Natural killer cell (primary cell): ENCODE measurements around the gene BGN. TPM values are rescaled to one million over a fixed set of nuclear protein-coding genes. Genes with fewer than 3 reads are reported as not detected.

Source experiments
- ATAC-seq, 3 donors: fragments of 150-1000 bp in 2 of 3; fragments of 200-7000 bp in 1 of 3; cut with Tn5 transposase; 1 replicate in 1 of 3; 2 replicates in 2 of 3; pipeline ENCODE4 v1.10.0; 2021; ENCODE audit warnings: mild to moderate bottlenecking in 2 of 3, moderate library complexity in 2 of 3
- DNase-seq, 2 donors: peaks; one replicate each; pipeline versions ENCODE4 v3.0.0 to v3.0.0-alpha.2; 2013 to 2021; ENCODE audit warnings: mixed read lengths in 1 of 2
- H3K27ac ChIP-seq: one replicate; pipeline ENCODE4 v1.5.1; 2013; ENCODE audit warnings: mild to moderate bottlenecking, low read length
- H3K27me3 ChIP-seq: one replicate; pipeline ENCODE4 v1.6.1; 2013; ENCODE audit warnings: low read length; ENCODE audit not compliant: control insufficient read depth, insufficient read depth
- H3K36me3 ChIP-seq: one replicate; pipeline ENCODE4 v1.6.1; 2013; ENCODE audit warnings: low read length; ENCODE audit not compliant: control insufficient read depth, insufficient read depth
- H3K4me1 ChIP-seq: one replicate; pipeline ENCODE4 v1.6.1; 2013; ENCODE audit warnings: low read length; ENCODE audit not compliant: control insufficient read depth, insufficient read depth
- H3K4me3 ChIP-seq: one replicate; pipeline ENCODE4 v1.5.1; 2013; ENCODE audit warnings: low read length
- H3K9me3 ChIP-seq: one replicate; pipeline ENCODE4 v1.6.1; 2013; ENCODE audit warnings: low read length; ENCODE audit not compliant: control insufficient read depth, insufficient read depth
- H3K27ac Mint-ChIP-seq, 2 donors: one replicate each; pipeline ENCODE4 v1.8.0; 2022; ENCODE audit warnings: mild to moderate bottlenecking in 2 of 2, mixed read lengths in 2 of 2, moderate library complexity in 1 of 2
- H3K27me3 Mint-ChIP-seq, 2 donors: one replicate each; pipeline ENCODE4 v1.8.0; 2022; ENCODE audit warnings: low read depth in 2 of 2, mixed read lengths in 2 of 2
- H3K36me3 Mint-ChIP-seq: one replicate; pipeline ENCODE4 v1.8.0; 2022; ENCODE audit warnings: mixed read lengths
- H3K4me1 Mint-ChIP-seq, 2 donors: one replicate each; pipeline ENCODE4 v1.8.0; 2022; ENCODE audit warnings: mixed read lengths in 2 of 2
- H3K4me3 Mint-ChIP-seq: one replicate; pipeline ENCODE4 v1.8.0; 2022; ENCODE audit warnings: mild to moderate bottlenecking, moderate library complexity, mixed read lengths
- H3K9me3 Mint-ChIP-seq, 2 donors: one replicate each; pipeline ENCODE4 v1.8.0; 2022; ENCODE audit warnings: mixed read lengths in 2 of 2
- CTCF ChIP-seq: fragments of 200-600 bp; IDR thresholded peaks from one replicate; pipeline ENCODE4 v1.8.0; 2022; ENCODE audit warnings: antibody characterized with exemption
- WGBS: methylation state at CpG from one replicate; pipeline ENCODE4 v1.1.7; 2013; ENCODE audit warnings: missing lambda C conversion rate; ENCODE audit not compliant: insufficient coverage; 5-methylcytosine and 5-hydroxymethylcytosine counted together
- intact Hi-C: fragments of 100-400 bp; cut with micrococcal nuclease; formaldehyde crosslinking; loops from one replicate; pipeline ENCODE4 v1.14.2; 2022
- total RNA-seq, 4 donors: library from RNA; stranded (reverse); fragments of 120-200 nt in 1 of 4; gene quantifications; one replicate each; pipeline versions ENCODE4 v1.2.3 to v1.2.4, GENCODE V29; 2013 to 2022

The BGN gene
- total RNA-seq, 3 donors from 2014 or later (not counting 1 experiment from before 2014, with no cell fraction given) = not detected

- no peak for DNase-seq
- ATAC-seq = no peak
- H3K4me1 ChIP-seq = peaks cover 34% of the 10 kb centered on the region
- no peaks in the 10 kb centered on the region for H3K36me3 ChIP-seq
- Mint-ChIP-seq H3K4me3 (no peak overlapping the region), H3K9me3 (no peaks in the 10 kb centered on the region), H3K36me3 (no peaks in the 10 kb centered on the region), H3K27me3 (no peaks in the 10 kb centered on the region), H3K4me1 (peaks cover 0 to 7% of the 10 kb centered on the region in 2 donors), H3K27ac (peak overlapping the region in 1 of 2 donors; percentile 66)
- no peak for TF ChIP-seq CTCF
- H3K4me3 ChIP-seq = no peak overlapping the region
- intact Hi-C loops = loop anchor here (5.0 kb wide), 1 partner anchor 36 kb away; no protein-coding TSS in a partner anchor
- 95% methylated on average over 7 of the region's 11 CpGs for WGBS
- H3K27ac ChIP-seq = peak overlapping the region; percentile 45
- no peaks in the 10 kb centered on the region for H3K27me3 ChIP-seq
- no peaks in the 10 kb centered on the region for H3K9me3 ChIP-seq
These were observed 23.0 kb upstream of the BGN start for GRCh38 chrX:153471663-153472280.

GRCh38 chrX:153473126-153473525 is 21.7 kb upstream of the BGN start:
- Mint-ChIP-seq H3K27me3 (no peaks in the 10 kb centered on the region), H3K4me1 (no peaks in the 10 kb centered on the region), H3K4me3 (peak overlapping the region; percentile 67), H3K27ac (peak overlapping the region in 1 of 2 donors; percentile 36), H3K36me3 (no peaks in the 10 kb centered on the region), H3K9me3 (no peaks in the 10 kb centered on the region)
- Histone ChIP-seq H3K27ac (no peak overlapping the region), H3K4me3 (no peak overlapping the region), H3K9me3 (no peaks in the 10 kb centered on the region), H3K4me1 (peaks cover 34% of the 10 kb centered on the region), H3K36me3 (no peaks in the 10 kb centered on the region), H3K27me3 (no peaks in the 10 kb centered on the region)
- no peak for TF ChIP-seq CTCF
- DNase-seq (no peak), ATAC-seq (no peak)
- intact Hi-C loops = loop anchor here (5.0 kb wide), 1 partner anchor 34 kb away; no protein-coding TSS in a partner anchor
- 100% methylated on average over 6 of the region's 10 CpGs for WGBS

GRCh38 chrX:153474266-153474665 is 20.5 kb upstream of the BGN start:
- Histone ChIP-seq H3K4me3 (no peak overlapping the region), H3K4me1 (peaks cover 28% of the 10 kb centered on the region), H3K27ac (no peak overlapping the region), H3K9me3 (no peaks in the 10 kb centered on the region), H3K27me3 (no peaks in the 10 kb centered on the region), H3K36me3 (no peaks in the 10 kb centered on the region)
- no peak for ATAC-seq
- Mint-ChIP-seq H3K9me3 (no peaks in the 10 kb centered on the region), H3K4me3 (peak overlapping the region; percentile 42), H3K4me1 (no peaks in the 10 kb centered on the region), H3K27ac (peak overlapping the region in 1 of 2 donors; percentile 33), H3K27me3 (no peaks in the 10 kb centered on the region), H3K36me3 (no peaks in the 10 kb centered on the region)
- intact Hi-C loops = loop anchor here (5.0 kb wide), 1 partner anchor 33 kb away; no protein-coding TSS in a partner anchor
- 46% methylated on average over 5 of the region's 10 CpGs for WGBS
- DNase-seq = peak in 1 of 2 donors; percentile 11
- TF ChIP-seq CTCF = no peak
